GM08714 (cell line): Measurements from ENCODE around the gene INSR.
"Not testable (repeated sequence)": the region's sequence is repeated elsewhere in the genome, so short reads cannot be mapped to it uniquely, and the experiment has no call there.

Source experiments
- H3K4me3 ChIP-seq: fragments of 200-500 bp; sonication (Bioruptor generic); 2 replicates; pipeline ENCODE4 v1.5.1; 2014; ENCODE audit warnings: mild to moderate bottlenecking, low read length, inconsistent platforms
- ZNF274 ChIP-seq: IDR thresholded peaks from 2 replicates; pipeline ENCODE4 v1.6.1; 2012; ENCODE audit warnings: mild to moderate bottlenecking, low read depth, low read length

Gene INSR

DNA sequence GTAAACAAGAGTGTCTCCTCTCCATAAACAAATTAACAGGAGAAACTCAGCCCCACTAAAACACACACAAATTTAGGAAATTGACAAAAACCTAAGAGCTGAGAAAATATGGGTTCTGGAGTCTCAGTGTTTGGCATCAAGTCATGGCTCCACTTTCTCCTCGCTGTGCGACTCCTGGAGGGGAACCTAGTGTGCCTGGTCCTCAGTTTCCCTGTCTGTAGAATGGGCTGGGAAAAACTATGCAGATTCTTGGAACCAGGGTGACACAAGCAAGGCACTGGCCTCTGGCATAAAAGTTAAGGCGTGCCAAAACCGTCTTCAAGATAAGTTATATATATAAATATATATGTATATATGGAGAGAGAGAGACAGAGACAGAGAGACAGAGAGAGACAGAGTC is 83.9 kb downstream of the INSR start:
- H3K4me3 ChIP-seq: no peak overlapping the region
- TF ChIP-seq ZNF274: no peak

GRCh38 chr19:7209597-7210325 is 84.5 kb downstream of the INSR start:
- H3K4me3 ChIP-seq: not testable (repeated sequence)

- not testable (repeated sequence) for H3K4me3 ChIP-seq
Measured at GRCh38 chr19:7209036-7209435, 85.2 kb downstream of the INSR start.

DNA sequence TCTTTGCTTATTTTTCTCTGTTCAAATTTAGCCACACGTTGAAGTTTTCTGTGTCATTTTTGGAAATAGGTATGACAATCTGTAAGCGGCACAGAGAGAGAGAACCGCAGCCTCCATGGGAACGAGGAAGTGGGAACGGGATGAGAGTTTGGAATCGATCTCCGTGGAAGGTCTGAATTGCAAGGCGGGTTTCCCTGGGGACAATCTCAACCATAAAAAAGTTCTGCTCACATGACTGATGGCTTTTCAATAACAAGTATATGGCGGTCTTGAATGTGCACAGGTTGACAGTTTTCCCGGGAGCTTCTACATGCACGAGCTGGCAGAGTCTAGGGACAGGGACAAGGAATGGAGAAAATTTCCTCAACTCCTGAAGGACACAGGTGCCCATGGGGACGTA is 90.9 kb downstream of the INSR start:
- no peak for TF ChIP-seq ZNF274
- no peak overlapping the region for H3K4me3 ChIP-seq

DNA sequence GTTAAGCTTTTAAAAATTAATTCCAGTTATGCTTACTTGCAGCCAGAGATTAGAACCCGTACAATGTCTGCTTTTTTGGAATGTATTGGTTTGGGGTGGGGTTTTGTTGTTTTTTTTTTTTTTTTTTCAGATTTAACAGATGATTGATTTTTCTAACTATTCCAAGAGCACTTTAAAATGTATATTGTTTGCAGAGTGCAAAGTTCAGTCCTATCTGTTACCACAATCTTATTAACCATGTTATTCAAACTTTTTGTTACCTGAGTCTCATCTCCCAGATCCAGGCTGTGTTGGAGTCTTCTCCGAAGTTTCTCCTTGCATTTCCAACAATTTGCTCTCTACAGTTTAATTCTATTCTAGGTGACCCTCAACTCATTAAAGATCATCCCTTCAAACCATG is 91.3 kb downstream of the INSR start:
- no peak for TF ChIP-seq ZNF274
- no peak overlapping the region for H3K4me3 ChIP-seq

GRCh38 chr19:7200736-7201135 is 93.5 kb downstream of the INSR start:
- H3K4me3 ChIP-seq: no peak overlapping the region
- no peak for TF ChIP-seq ZNF274

DNA sequence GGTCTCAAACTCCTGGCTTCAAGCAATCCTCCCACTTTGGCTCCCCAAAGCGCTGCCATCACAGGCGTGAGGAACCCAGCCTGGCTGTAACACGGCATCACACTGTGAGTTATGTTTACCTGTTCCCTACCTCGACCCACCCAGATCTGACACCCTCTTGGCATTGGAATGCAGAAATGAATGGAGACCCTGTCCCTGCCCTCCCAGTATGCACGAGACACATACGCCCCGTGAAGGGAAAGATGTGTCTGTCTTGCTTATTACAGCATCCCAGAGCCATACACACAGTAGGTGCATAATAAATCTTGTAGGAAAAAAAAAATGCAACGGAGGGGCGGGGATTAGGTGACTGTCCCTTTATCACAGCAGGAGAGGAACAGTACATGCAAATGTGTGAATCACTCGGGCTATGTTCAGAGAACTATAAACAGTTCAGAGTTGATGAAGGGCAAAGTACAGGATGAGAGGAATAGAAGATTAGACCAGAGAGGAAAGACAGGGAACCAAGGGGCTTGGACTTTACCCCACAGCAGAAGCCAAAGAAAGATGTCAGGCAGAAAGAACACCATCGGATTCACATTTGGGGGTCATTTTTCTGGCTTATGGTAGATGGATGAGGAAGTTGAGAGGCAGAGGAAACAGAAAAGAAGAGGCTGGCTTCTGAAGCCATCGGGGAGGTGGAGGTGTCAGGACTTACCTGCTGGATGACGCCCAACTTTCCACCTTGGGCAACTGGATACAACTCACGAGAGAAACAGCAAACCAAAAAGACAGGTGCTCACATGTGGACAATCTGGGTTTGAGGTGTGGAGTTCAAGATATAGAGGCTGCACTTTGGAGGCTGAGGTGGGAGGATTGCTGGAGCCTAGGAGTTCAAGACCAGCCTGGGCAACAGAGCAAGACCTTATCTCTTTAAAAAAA is 94.3 kb downstream of the INSR start:
- H3K4me3 ChIP-seq: no peak overlapping the region
- no peak for TF ChIP-seq ZNF274

GRCh38 chr19:7197760-7198696 is 96.2 kb downstream of the INSR start:
- H3K4me3 ChIP-seq: peak overlapping the region; percentile 81
- TF ChIP-seq ZNF274: no peak

DNA sequence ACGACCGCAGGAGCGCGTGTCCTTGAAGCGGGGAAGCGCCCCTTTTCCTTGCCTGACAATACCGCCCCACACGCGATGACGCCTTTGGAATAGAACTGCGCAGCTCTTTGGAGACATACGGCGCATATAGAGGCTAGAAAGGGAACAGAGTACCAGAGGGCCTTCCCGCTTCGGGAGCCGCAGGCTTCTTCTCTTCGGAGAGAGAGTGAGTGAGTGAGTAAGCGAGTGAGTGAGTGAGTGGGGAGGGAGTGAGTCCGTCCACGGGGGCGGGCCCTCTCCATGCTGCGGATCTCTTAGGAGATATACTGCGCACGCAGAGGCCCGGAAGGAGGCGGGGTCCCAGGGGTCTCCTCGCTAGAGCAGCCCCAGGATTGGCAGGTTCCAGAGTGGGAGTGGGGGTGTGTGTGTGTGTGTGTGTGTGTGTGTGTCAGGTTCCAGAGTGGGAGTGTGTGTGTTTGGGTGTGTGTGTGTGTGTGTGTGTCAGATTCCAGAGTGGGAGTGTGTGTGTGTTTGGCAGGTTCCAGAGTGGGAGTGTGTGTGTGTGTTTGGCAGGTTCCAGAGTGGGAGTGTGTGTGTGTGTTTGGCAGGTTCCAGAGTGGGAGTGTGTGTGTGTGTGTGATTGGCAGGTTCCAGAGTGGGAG is 97.0 kb downstream of the INSR start:
- H3K4me3 ChIP-seq: peak overlapping the region; percentile 59; the same call in 1 of the 2 replicates
- no peak for TF ChIP-seq ZNF274

DNA sequence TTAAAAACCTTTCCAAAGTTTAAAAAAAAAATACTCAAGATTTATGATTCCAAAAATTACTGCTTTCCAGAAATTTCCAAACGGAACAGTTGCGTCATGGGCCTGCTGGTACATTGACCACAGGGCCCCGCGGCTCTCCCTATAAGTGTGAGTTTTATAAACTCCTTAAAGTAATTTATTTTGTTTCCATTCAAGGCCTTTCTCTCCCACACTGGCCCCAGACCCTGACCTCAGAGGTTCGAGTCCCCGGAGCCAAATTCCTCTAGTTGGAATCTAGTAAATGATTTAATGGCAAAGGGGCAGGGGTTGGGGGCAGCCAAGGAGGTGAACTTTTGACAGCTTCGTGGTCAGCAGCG is 97.5 kb downstream of the INSR start:
- H3K4me3 ChIP-seq: no peak overlapping the region; the same call in 1 of the 2 replicates
- TF ChIP-seq ZNF274: no peak

DNA sequence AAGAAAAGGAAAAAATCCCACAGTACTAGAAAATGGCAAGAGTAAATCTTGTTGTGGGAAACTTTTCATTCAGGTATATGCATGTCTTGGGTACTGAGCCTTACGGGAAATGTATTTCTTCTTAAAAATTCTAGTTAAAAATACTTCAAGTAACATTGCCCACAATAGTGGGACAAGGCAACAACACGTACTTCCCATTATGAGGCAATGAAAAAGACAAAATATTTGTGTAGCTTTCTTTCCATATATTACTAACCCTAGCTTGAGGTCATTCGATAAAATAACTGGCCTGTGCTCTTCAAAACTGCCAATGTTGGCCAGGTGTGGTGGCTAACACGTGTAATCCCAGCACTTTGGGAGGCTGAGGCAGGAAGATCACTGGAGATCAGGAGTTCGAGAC is 99.2 kb downstream of the INSR start:
- no peak for TF ChIP-seq ZNF274

GRCh38 chr19:7194566-7194965 is 99.6 kb downstream of the INSR start:
- no peak for TF ChIP-seq ZNF274
- H3K4me3 ChIP-seq: no peak overlapping the region

More for the DNA sequence above, 99.2 kb downstream of the INSR start:
- no peak overlapping the region for H3K4me3 ChIP-seq

DNA sequence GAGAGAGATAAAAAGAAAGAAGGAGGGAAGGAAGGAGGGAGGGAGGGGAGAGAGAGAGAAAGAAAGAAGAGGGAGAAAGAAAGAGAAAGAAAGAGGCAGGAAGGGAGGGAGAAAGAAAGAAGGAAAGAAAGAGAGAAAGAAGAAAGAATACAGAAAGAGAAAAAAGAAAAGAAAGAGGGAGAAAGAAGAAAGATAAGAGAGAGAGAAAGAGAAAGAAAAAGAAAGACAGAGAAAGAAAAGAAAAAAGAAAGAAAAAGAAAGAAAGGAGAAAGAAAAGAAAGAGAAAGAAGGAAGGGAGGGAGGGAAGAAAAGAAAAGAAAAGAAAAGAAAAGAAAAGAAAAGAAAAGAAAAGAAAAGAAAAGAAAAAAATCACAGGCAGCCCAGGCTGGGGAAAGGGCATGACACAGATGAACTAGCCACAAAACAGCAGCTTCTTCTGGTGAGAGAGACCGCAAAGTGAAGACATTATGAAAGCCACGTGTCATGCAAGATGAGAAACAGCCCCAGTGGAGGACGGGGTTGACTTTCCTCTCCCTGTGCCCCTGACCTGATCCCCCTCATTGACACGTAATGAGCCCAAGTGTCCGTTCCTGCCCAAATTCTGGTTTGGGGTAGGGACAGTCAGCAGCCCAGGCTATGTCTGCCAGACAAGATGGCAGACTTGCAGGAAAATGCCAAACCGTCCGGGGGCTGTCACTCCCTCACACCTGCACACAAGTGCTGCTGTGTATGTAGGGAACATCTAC is 102.1 kb downstream of the INSR start:
- TF ChIP-seq ZNF274: no peak
- H3K4me3 ChIP-seq: peak overlapping the region; percentile 24; the same call in 1 of the 2 replicates
